H1 (cell line): ENCODE data around the gene APH1A. TPM values are rescaled to one million over a fixed set of nuclear protein-coding genes. Genes with fewer than 3 reads are reported as not detected.

ENCODE experiments used
- ASH2L ChIP-seq: fragments of 200-600, 300-600 bp; sonication (generic); IDR thresholded peaks from one replicate; pipeline ENCODE4 v1.7.1; 2017; ENCODE audit warnings: low read length
- BCL11A ChIP-seq, 2 experiments: IDR thresholded peaks; one replicate each; pipeline ENCODE4 v1.6.1; 2011; ENCODE audit warnings: low read depth in 2 of 2, low read length in 2 of 2, mild to moderate bottlenecking in 2 of 2
- CEBPB ChIP-seq: IDR thresholded peaks from 2 replicates; pipeline ENCODE4 v1.6.1; 2012; ENCODE audit warnings: low read depth, low read length
- CHD1 ChIP-seq: IDR thresholded peaks from 2 replicates; pipeline ENCODE4 v1.6.1; 2012; ENCODE audit warnings: low read depth, low read length, improper control_type of control experiment
- CHD2 ChIP-seq: IDR thresholded peaks from 2 replicates; pipeline ENCODE4 v1.6.1; 2012; ENCODE audit warnings: low read length, improper control_type of control experiment
- CREB1 ChIP-seq: IDR thresholded peaks from 2 replicates; pipeline ENCODE4 v1.6.1; 2012; ENCODE audit warnings: inconsistent platforms
- CTBP2 ChIP-seq: IDR thresholded peaks from 2 replicates; pipeline ENCODE4 v1.7.0; 2011; ENCODE audit warnings: borderline replicate concordance, mild to moderate bottlenecking, moderate library complexity, mixed read lengths, low read length; ENCODE audit not compliant: insufficient read depth, insufficient read length
- CTCF ChIP-seq, 3 experiments: IDR thresholded peaks; 1 replicate in 2 of 3; 2 replicates in 1 of 3; pipeline versions ENCODE4 v1.5.1 to v1.6.1; 2011; ENCODE audit warnings: low read length in 3 of 3, mild to moderate bottlenecking in 3 of 3, inconsistent platforms in 2 of 3, low read depth in 1 of 3, moderate library complexity in 1 of 3; ENCODE audit not compliant: insufficient read depth in 1 of 3; ENCODE audit errors: control extremely low read depth in 1 of 3
- EZH2 ChIP-seq: fragments of 200-600 bp; sonication (generic); IDR thresholded peaks from 2 replicates; pipeline ENCODE4 v1.7.1; 2012; ENCODE audit warnings: low read depth, mild to moderate bottlenecking, moderate library complexity, low read length, inconsistent platforms; ENCODE audit not compliant: severe bottlenecking
- KDM5A ChIP-seq: fragments of 200-600 bp; IDR thresholded peaks from 2 replicates; pipeline ENCODE4 v1.7.1; 2012; ENCODE audit warnings: mild to moderate bottlenecking, low read length, inconsistent platforms, mixed read lengths
- NANOG ChIP-seq: IDR thresholded peaks from 2 replicates; pipeline ENCODE4 v1.6.1; 2011; ENCODE audit warnings: low read length, low read depth, mild to moderate bottlenecking, inconsistent platforms; ENCODE audit not compliant: insufficient read depth, poor library complexity, severe bottlenecking
- NRF1 ChIP-seq: IDR thresholded peaks from 2 replicates; pipeline ENCODE4 v1.6.1; 2011; ENCODE audit warnings: mild to moderate bottlenecking, low read depth, low read length, improper control_type of control experiment
- PHF8 ChIP-seq: fragments of 200-600 bp; sonication (generic); conservative IDR thresholded peaks from 2 replicates; pipeline ENCODE4 v1.7.1; 2012; ENCODE audit warnings: low read depth, mild to moderate bottlenecking, inconsistent platforms, low read length, moderate library complexity
- RAD21 ChIP-seq, 2 experiments: IDR thresholded peaks in 1 of 2; conservative IDR thresholded peaks in 1 of 2; 2 replicates each; pipeline ENCODE4 v1.6.1; 2011; ENCODE audit warnings: low read depth in 2 of 2, low read length in 2 of 2, improper control_type of control experiment in 1 of 2, inconsistent platforms in 1 of 2, mild to moderate bottlenecking in 1 of 2, moderate library complexity in 1 of 2
- RFX5 ChIP-seq: IDR thresholded peaks from 2 replicates; pipeline ENCODE4 v1.6.1; 2011; ENCODE audit warnings: low read depth, low read length, improper control_type of control experiment, borderline replicate concordance
- SAP30 ChIP-seq: fragments of 300-600 bp; sonication (generic); IDR thresholded peaks from 2 replicates; pipeline ENCODE4 v1.7.1; 2012; ENCODE audit warnings: low read length, moderate library complexity, mild to moderate bottlenecking, inconsistent platforms; ENCODE audit not compliant: insufficient read depth, insufficient replicate concordance
- SIRT6 ChIP-seq: IDR thresholded peaks from one replicate; pipeline ENCODE4 v1.7.1; 2012; ENCODE audit warnings: low read length, inconsistent platforms
- SP1 ChIP-seq: IDR thresholded peaks from 2 replicates; pipeline ENCODE4 v1.6.1; 2011; ENCODE audit warnings: low read depth, low read length
- SUZ12 ChIP-seq: fragments of 200-600 bp; sonication (generic); IDR thresholded peaks from 2 replicates; pipeline ENCODE4 v1.6.1; 2012; ENCODE audit warnings: mild to moderate bottlenecking, inconsistent platforms, low read length, moderate library complexity, mixed read lengths
- TEAD4 ChIP-seq: IDR thresholded peaks from 2 replicates; pipeline ENCODE4 v1.6.1; 2012; ENCODE audit warnings: low read depth, low read length, inconsistent platforms, mixed read lengths
- ZNF274 ChIP-seq: IDR thresholded peaks from 2 replicates; pipeline ENCODE4 v1.7.0; 2012; ENCODE audit warnings: low read length, borderline replicate concordance; ENCODE audit errors: extremely low read depth
- polyA plus RNA-seq, 7 experiments: library from polyadenylated mRNA; depleted of rRNA in 3 of 7; stranded (reverse) in 5 of 7; unstranded in 2 of 7; fragments of >200 nt in 5 of 7; fragments of 200-250 nt in 2 of 7; gene quantifications; 1 replicate in 5 of 7; 2 replicates in 1 of 7; 4 replicates in 1 of 7; pipeline versions ENCODE4 v1.2.1 to v1.2.3, GENCODE V29; 2011 to 2013; ENCODE audit warnings: missing spikeins in 2 of 7, mixed read lengths in 2 of 7
- total RNA-seq: library from RNA; stranded (reverse); fragmentation: NEBNext Ultra II Directional; extraction: Animal tissue kit (Norgen Biotek cat#: 25700); gene quantifications from 2 replicates; pipeline ENCODE4 v1.2.1, GENCODE V29; 2021

Gene APH1A
- total and polyA plus RNA-seq, 2 of the 8 experiments (the other 6 are each of a cell fraction or from before 2014, with no cell fraction given), result 111 to 183 TPM

GRCh38 chr1:150234566-150235293, 34.1 kb downstream of the APH1A start (continued):
- TF ChIP-seq CREB1 (peak; percentile 88), SAP30 (peak; percentile 59), SP1 (0 out of 2 replicates have a peak, but pooled peaks have one; percentile 23), CTBP2 (no peak), NRF1 (no peak), BCL11A (IDR thresholded peaks at IDR 0.05; ENCODE audit: low read depth in 2 of 2, low read length in 2 of 2) (no peak), NANOG (no peak), EZH2 (no peak), KDM5A (no peak), PHF8 (peak; percentile 75), RAD21 (IDR thresholded peaks at IDR 0.05 in 1 of 2, conservative IDR thresholded peaks at IDR 0.05 in 1 of 2; ENCODE audit: low read depth in 2 of 2, low read length in 2 of 2) (no peak), SIRT6 (no peak), ZNF274 (no peak), CHD1 (peak; percentile 26; the same call in 1 of the 2 replicates), CTCF (IDR thresholded peaks at IDR 0.05; ENCODE audit: control extremely low read depth in 1 of 3, insufficient read depth in 1 of 3, low read depth in 1 of 3, low read length in 3 of 3) (no peak), SUZ12 (no peak), RFX5 (no peak), CEBPB (no peak), ASH2L (peak; percentile 70), TEAD4 (no peak), CHD2 (peak; percentile 76)
